Panc1 (cell line): ENCODE results near the gene SLC7A1.

Experiments
- POLR2AphosphoS5 ChIP-seq: IDR thresholded peaks from 2 replicates; pipeline ENCODE4 v1.6.1; 2012; ENCODE audit warnings: mild to moderate bottlenecking, low read depth, low read length, moderate library complexity
- SIN3A ChIP-seq: IDR thresholded peaks from 2 replicates; pipeline ENCODE4 v1.6.1; 2012; ENCODE audit warnings: low read depth, mild to moderate bottlenecking, low read length, moderate library complexity, borderline replicate concordance; ENCODE audit not compliant: insufficient read depth
- TF ChIP-seq, protein P1 (sequence below): fragments of 450-650 bp; IDR thresholded peaks from 2 replicates; pipeline ENCODE4 v1.5.1; 2017; ENCODE audit warnings: mild to moderate bottlenecking

DNA sequence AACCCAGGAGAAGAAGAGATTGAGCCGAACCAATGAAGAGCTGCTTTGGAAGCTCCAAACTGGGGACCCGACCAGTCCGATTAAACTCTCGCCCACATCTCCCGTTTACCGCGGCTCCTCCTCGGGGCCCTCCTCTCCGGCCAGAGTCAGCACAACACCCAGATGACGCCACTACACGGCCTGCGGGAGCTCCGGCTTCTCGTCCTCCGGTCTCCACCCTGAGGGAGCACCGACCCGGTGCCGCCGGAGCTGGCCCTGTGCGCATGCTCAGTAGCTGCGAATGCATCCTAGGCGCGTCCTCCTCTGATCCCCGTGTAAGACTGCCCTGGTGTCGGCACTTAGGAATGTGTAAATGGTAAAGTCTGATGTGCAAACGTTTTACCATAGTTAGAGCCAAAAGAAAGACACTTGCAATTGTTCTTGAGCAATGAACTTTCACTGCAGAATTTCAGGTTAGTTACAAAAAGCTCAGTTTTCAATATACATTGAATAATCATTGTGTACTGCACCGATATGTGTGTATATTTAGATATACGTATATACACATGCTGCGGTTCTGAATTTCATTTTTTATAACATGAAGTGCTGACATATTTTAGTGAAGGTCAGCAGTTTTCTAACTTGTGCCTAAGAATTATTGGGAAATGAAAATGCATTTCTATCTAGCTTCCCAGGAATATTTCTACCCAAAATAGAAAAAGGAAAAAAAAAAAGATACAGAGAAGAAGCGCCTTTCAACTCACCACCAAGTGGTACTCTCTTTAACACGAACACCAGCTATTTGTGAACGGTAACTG, 92.2 kb downstream of the SLC7A1 start:
- TF ChIP-seq POLR2AphosphoS5 (no peak), SIN3A (no peak)
- TF ChIP-seq, protein P1, sequence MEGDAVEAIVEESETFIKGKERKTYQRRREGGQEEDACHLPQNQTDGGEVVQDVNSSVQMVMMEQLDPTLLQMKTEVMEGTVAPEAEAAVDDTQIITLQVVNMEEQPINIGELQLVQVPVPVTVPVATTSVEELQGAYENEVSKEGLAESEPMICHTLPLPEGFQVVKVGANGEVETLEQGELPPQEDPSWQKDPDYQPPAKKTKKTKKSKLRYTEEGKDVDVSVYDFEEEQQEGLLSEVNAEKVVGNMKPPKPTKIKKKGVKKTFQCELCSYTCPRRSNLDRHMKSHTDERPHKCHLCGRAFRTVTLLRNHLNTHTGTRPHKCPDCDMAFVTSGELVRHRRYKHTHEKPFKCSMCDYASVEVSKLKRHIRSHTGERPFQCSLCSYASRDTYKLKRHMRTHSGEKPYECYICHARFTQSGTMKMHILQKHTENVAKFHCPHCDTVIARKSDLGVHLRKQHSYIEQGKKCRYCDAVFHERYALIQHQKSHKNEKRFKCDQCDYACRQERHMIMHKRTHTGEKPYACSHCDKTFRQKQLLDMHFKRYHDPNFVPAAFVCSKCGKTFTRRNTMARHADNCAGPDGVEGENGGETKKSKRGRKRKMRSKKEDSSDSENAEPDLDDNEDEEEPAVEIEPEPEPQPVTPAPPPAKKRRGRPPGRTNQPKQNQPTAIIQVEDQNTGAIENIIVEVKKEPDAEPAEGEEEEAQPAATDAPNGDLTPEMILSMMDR: no peak
